Bronchial epithelial cell (primary cell): ENCODE data around the gene LSM12. TPM values are rescaled to one million over a fixed set of nuclear protein-coding genes. Genes with fewer than 3 reads are reported as not detected.

Source experiments
- DNase-seq: peaks from one replicate; pipeline ENCODE4 v3.0.0-alpha.2; 2010; ENCODE audit warnings: low read depth
- FAIRE-seq: peaks from 2 replicates; lab custom pipeline; 2011; peaks lifted over from hg19 to GRCh38; lab: Jason Lieb, UNC
- H3K27me3 ChIP-seq: 2 replicates; pipeline ENCODE4 v1.5.1; 2011; ENCODE audit warnings: low read length; ENCODE audit not compliant: control insufficient read depth, insufficient read depth
- H3K36me3 ChIP-seq: 2 replicates; pipeline ENCODE4 v1.5.1; 2011; ENCODE audit warnings: low read length; ENCODE audit not compliant: control insufficient read depth, insufficient read depth
- H3K4me3 ChIP-seq: 2 replicates; pipeline ENCODE4 v1.5.1; 2011; ENCODE audit warnings: mild to moderate bottlenecking, low read depth, low read length, control low read depth
- CTCF ChIP-seq: IDR thresholded peaks from 2 replicates; pipeline ENCODE4 v1.5.1; 2011; ENCODE audit warnings: mild to moderate bottlenecking, moderate library complexity, low read length, control low read depth, inconsistent platforms; ENCODE audit not compliant: insufficient read depth, severe bottlenecking
- total RNA-seq: library from RNA; depleted of rRNA; stranded (reverse); fragments of >200 nt; gene quantifications from 2 replicates; pipeline ENCODE4 v1.2.1, GENCODE V29; 2014

Gene LSM12
- total RNA-seq, 1 donor from 2014 or later = 20.3 TPM

DNA sequence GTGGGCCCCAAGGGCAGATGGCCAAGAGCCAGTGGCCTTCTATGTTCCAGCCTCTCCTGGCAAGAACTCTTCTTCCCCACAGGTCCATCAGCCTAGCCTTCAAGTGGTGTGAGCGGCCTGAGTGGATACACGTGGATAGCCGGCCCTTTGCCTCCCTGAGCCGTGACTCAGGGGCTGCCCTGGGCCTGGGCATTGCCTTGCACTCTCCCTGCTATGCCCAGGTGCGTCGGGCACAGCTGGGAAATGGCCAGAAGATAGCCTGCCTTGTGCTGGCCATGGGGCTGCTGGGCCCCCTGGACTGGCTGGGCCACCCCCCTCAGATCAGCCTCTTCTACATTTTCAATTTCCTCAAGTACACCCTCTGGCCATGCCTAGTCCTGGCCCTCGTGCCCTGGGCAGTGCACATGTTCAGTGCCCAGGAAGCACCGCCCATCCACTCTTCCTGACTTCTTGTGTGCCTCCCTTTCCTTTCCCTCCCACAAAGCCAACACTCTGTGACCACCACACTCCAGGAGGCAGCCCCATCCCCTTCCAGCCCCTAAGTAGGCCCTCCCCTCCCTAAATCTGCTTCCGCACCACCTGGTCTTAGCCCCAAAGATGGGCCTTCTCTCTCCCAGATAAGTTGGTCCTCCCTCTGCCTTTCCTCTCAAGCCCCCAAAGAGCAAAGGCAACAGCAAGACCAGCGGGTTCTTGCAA is 9.3 kb upstream of the LSM12 start:
- DNase-seq (no peak), FAIRE-seq (no peak)
- no peak for TF ChIP-seq CTCF
- no peak overlapping the region for H3K4me3 ChIP-seq
- H3K36me3 ChIP-seq = peaks cover 20% of the 10 kb centered on the region
- no peaks in the 10 kb centered on the region for H3K27me3 ChIP-seq

DNA sequence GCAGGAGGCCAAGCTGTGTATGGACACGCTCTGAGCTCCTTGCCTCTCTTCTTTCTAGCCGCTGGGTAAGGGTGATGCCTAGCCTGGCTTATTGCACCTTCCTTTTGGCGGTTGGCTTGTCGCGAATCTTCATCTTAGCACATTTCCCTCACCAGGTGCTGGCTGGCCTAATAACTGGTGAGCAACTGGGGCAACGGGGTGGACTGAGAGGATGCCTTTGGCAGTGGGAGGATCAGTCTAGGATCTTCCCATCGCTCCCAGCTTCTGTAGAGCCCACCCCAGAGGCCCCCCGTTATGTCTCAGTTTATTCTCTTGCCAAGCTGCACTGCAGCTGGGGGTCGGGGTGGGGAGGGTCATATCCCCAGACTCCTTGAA is 8.4 kb upstream of the LSM12 start:
- DNase-seq = no peak
- no peak for TF ChIP-seq CTCF
- H3K27me3 ChIP-seq = no peaks in the 10 kb centered on the region
- no peak overlapping the region for H3K4me3 ChIP-seq
- H3K36me3 ChIP-seq = peaks cover 20% of the 10 kb centered on the region
- no peak for FAIRE-seq

GRCh38 chr17:44074231-44074910 is 7.9 kb upstream of the LSM12 start:
- TF ChIP-seq CTCF = no peak
- no peak for FAIRE-seq

DNA sequence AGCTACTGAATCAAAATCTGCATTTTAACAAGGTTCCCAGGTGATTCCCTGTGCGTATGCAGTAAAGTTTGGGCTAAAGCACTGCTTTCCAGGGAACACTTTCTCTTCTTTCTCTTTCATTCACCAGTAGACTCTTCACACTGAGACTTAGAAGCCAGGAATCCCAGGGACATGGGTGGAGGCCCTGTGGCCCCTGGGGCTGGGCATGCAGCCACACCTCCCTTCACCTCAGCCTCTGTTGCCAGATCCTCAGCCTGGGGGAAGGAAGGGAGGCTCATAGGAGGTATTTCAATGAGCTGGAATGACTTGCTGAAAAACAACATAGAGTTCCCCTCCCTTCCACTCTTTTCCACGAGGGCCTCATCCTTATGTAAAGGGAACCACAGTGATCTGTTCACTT is 5.3 kb upstream of the LSM12 start:
- Histone ChIP-seq H3K36me3 (peaks cover 15% of the 10 kb centered on the region), H3K27me3 (no peaks in the 10 kb centered on the region), H3K4me3 (peak overlapping the region; percentile 91)
- FAIRE-seq = no peak
- DNase-seq = peak; percentile 63
- TF ChIP-seq CTCF = no peak

More at GRCh38 chr17:44074231-44074910, 7.9 kb upstream of the LSM12 start:
- DNase-seq = no peak
- peaks cover 20% of the 10 kb centered on the region for H3K36me3 ChIP-seq
- H3K27me3 ChIP-seq = no peaks in the 10 kb centered on the region
- H3K4me3 ChIP-seq = no peak overlapping the region

DNA sequence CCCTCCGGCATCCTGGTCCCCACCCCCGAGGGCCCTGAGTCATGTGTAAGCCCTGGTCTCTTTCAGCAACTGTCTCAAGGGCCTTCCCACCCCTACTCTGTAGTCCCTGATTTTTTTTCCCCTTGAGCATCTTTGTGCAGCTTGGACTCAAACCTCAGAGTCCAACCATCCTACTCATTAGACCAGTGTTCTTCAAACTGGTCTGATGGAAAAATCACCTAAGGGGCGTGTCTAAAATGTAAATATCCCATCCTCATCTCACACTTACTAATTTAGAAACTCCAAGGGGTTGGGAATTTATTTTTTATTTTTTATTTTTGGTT is 4.7 kb upstream of the LSM12 start:
- H3K27me3 ChIP-seq = no peaks in the 10 kb centered on the region
- peak overlapping the region; percentile 91 for H3K4me3 ChIP-seq
- no peak for TF ChIP-seq CTCF
- peaks cover 12% of the 10 kb centered on the region for H3K36me3 ChIP-seq
- DNase-seq (peak; percentile 75), FAIRE-seq (no peak)
